ENCODE data around the gene TTI1. TPM values are rescaled to one million over a fixed set of nuclear protein-coding genes. Genes with fewer than 3 reads are reported as not detected.

The TTI1 gene
- total and polyA plus RNA-seq, 2 donors (not counting 1 experiment from before 2014, with no cell fraction given), result 13.9 to 33.9 TPM

DNA sequence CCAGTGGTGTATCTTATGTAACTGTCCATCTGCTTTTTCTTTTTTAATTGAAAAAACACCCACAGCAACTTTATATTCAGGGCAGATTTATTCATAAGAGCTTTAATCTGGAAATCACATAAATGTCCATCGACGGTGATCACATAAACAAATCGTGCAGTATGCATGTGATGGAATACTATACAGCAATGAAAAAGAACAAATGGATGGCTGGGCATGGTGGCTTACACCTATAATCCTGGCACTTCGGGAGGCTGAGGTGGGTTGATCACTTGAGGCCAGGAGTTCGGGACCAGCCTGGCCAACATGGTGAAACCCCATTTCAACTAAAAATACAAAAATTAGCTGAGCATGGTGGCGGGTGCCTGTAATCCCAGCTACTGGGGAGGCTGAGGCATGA, 91.3 kb downstream of the TTI1 start:
- no peaks in the 10 kb centered on the region for H3K36me3 ChIP-seq (replicated peaks in 1 of 2; ENCODE audit: control extremely low read depth in 1 of 2, control insufficient read depth in 1 of 2, extremely low read depth in 1 of 2, insufficient read depth in 2 of 2, low read length in 1 of 2)
- no peak for TF ChIP-seq EZH2 (IDR thresholded peaks at IDR 0.05; ENCODE audit: borderline replicate concordance, insufficient read depth, low read depth, low read length, poor library complexity, severe bottlenecking)
- TF ChIP-seq, protein P1, sequence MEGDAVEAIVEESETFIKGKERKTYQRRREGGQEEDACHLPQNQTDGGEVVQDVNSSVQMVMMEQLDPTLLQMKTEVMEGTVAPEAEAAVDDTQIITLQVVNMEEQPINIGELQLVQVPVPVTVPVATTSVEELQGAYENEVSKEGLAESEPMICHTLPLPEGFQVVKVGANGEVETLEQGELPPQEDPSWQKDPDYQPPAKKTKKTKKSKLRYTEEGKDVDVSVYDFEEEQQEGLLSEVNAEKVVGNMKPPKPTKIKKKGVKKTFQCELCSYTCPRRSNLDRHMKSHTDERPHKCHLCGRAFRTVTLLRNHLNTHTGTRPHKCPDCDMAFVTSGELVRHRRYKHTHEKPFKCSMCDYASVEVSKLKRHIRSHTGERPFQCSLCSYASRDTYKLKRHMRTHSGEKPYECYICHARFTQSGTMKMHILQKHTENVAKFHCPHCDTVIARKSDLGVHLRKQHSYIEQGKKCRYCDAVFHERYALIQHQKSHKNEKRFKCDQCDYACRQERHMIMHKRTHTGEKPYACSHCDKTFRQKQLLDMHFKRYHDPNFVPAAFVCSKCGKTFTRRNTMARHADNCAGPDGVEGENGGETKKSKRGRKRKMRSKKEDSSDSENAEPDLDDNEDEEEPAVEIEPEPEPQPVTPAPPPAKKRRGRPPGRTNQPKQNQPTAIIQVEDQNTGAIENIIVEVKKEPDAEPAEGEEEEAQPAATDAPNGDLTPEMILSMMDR (IDR thresholded peaks at IDR 0.05), result no peak
- H2AFZ ChIP-seq (ENCODE audit: insufficient read depth, low read depth, low read length, poor library complexity, severe bottlenecking), result no peak overlapping the region
- H4K20me1 ChIP-seq (ENCODE audit: control insufficient read depth, insufficient read depth, low read length, poor library complexity, severe bottlenecking), result no peaks in the 10 kb centered on the region
- WGBS (ENCODE audit: insufficient coverage), result no CpG with 5 or more reads among the region's 6 CpGs
- no peaks in the 10 kb centered on the region for H3K79me2 ChIP-seq (ENCODE audit: control insufficient read depth, insufficient read depth, low read length)
- H3K9me3 Mint-ChIP-seq (ENCODE audit: insufficient read depth), result peaks cover 2% of the 10 kb centered on the region
- no peak for ATAC-seq (ENCODE audit: low read depth)
- no peaks in the 10 kb centered on the region for H3K4me1 ChIP-seq (ENCODE audit: control insufficient read depth in 2 of 2, insufficient read depth in 2 of 2, low read length in 2 of 2)
- no peak overlapping the region for H3K4me3 Mint-ChIP-seq
- H3K9ac ChIP-seq (ENCODE audit: low read length), result no peak overlapping the region
- ChIA-PET POLR2A (no interaction called here), CTCF (no interaction called here)
- H3K4me3 ChIP-seq (ENCODE audit: control extremely low read depth in 1 of 5, extremely low read depth in 1 of 5, insufficient read depth in 1 of 5, low read depth in 2 of 5, low read length in 4 of 5), result no peak overlapping the region
- no peak overlapping the region for H3K27ac Mint-ChIP-seq
- H3K4me2 ChIP-seq (replicated peaks; ENCODE audit: low read depth, low read length, poor library complexity, severe bottlenecking), result no peak overlapping the region
- H3K27me3 Mint-ChIP-seq, result peaks cover 15% of the 10 kb centered on the region
- H3K9me3 ChIP-seq (ENCODE audit: control extremely low read depth in 1 of 3, control insufficient read depth in 2 of 3, insufficient read depth in 1 of 3, low read length in 2 of 3), result peaks cover 0 to 9% (median 0%) of the 10 kb centered on the region in 3 donors
- H3K4me1 Mint-ChIP-seq, result no peaks in the 10 kb centered on the region
- no peak overlapping the region for H3K27ac ChIP-seq (ENCODE audit: low read length in 2 of 2)
- H3K27me3 ChIP-seq (replicated peaks in 1 of 4; ENCODE audit: control extremely low read depth in 1 of 4, control insufficient read depth in 3 of 4, insufficient read depth in 4 of 4, low read length in 3 of 4), result no peaks in the 10 kb centered on the region
- intact Hi-C loops (cut with micrococcal nuclease), result no loop called here
- DNase-seq, result no peak

DNA sequence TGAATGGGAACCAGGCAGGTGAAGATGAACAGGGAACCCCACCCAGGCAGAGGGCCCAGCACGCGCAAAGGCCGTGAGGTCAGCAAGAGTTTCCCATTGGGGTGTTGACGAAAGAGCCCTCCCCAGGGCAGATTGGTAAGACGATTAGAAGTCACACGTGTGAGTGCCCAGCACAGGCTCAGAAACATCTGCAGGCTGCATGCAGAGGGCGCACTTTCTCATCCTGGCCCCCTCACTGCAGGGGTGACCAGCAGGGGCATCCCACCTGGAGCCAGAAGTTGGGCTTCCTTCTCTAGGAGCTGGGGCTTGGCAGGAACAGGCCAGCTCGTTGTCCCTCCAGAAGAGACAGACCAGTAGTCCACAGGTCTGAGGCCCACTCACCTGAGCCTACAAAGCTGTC, 91.9 kb downstream of the TTI1 start:
- intact Hi-C loops (cut with micrococcal nuclease), result no loop called here
- H3K27ac Mint-ChIP-seq, result no peak overlapping the region
- ChIA-PET POLR2A (no interaction called here), CTCF (no interaction called here)
- Histone ChIP-seq H3K4me3 (ENCODE audit: control extremely low read depth in 1 of 5, extremely low read depth in 1 of 5, insufficient read depth in 1 of 5, low read depth in 2 of 5, low read length in 4 of 5) (no peak overlapping the region), H3K27ac (ENCODE audit: low read length in 2 of 2) (no peak overlapping the region), H3K9ac (ENCODE audit: low read length) (no peak overlapping the region), H3K4me1 (ENCODE audit: control insufficient read depth in 2 of 2, insufficient read depth in 2 of 2, low read length in 2 of 2) (no peaks in the 10 kb centered on the region), H3K9me3 (ENCODE audit: control extremely low read depth in 1 of 3, control insufficient read depth in 2 of 3, insufficient read depth in 1 of 3, low read length in 2 of 3) (peaks cover 0 to 9% (median 0%) of the 10 kb centered on the region in 3 donors), H4K20me1 (ENCODE audit: control insufficient read depth, insufficient read depth, low read length, poor library complexity, severe bottlenecking) (no peaks in the 10 kb centered on the region), H3K27me3 (replicated peaks in 1 of 4; ENCODE audit: control extremely low read depth in 1 of 4, control insufficient read depth in 3 of 4, insufficient read depth in 4 of 4, low read length in 3 of 4) (no peaks in the 10 kb centered on the region), H2AFZ (ENCODE audit: insufficient read depth, low read depth, low read length, poor library complexity, severe bottlenecking) (no peak overlapping the region), H3K36me3 (replicated peaks in 1 of 2; ENCODE audit: control extremely low read depth in 1 of 2, control insufficient read depth in 1 of 2, extremely low read depth in 1 of 2, insufficient read depth in 2 of 2, low read length in 1 of 2) (no peaks in the 10 kb centered on the region), H3K4me2 (replicated peaks; ENCODE audit: low read depth, low read length, poor library complexity, severe bottlenecking) (no peak overlapping the region), H3K79me2 (ENCODE audit: control insufficient read depth, insufficient read depth, low read length) (no peaks in the 10 kb centered on the region)
- DNase-seq (no peak), ATAC-seq (ENCODE audit: low read depth) (no peak)
- H3K9me3 Mint-ChIP-seq (ENCODE audit: insufficient read depth), result peaks cover 2% of the 10 kb centered on the region
- H3K4me3 Mint-ChIP-seq, result no peak overlapping the region
- peaks cover 12% of the 10 kb centered on the region for H3K27me3 Mint-ChIP-seq
- no peaks in the 10 kb centered on the region for H3K4me1 Mint-ChIP-seq
- TF ChIP-seq EZH2 (IDR thresholded peaks at IDR 0.05; ENCODE audit: borderline replicate concordance, insufficient read depth, low read depth, low read length, poor library complexity, severe bottlenecking), result no peak
- TF ChIP-seq, protein P1 (IDR thresholded peaks at IDR 0.05), result no peak
- 85% methylated on average over 8 of the region's 8 CpGs for WGBS (ENCODE audit: insufficient coverage)

Data from B cell (primary cell).